DOHH2 (cell line): ENCODE results near the gene ABAT.

ENCODE experiments used
- EZH2phosphoT487 ChIP-seq: fragments of 200-600 bp; sonication (generic); IDR thresholded peaks from 2 replicates; pipeline ENCODE4 v1.6.1; 2017; ENCODE audit warnings: borderline replicate concordance, mild to moderate bottlenecking, antibody characterized with exemption, low read length, moderate library complexity, mixed read lengths
- TF ChIP-seq, protein P1 (sequence below): fragments of 200-600 bp; sonication (generic); IDR thresholded peaks from one replicate; pipeline ENCODE4 v1.5.1; 2014; ENCODE audit warnings: antibody characterized with exemption, mild to moderate bottlenecking, low read depth, low read length; ENCODE audit not compliant: poor library complexity, severe bottlenecking

DNA sequence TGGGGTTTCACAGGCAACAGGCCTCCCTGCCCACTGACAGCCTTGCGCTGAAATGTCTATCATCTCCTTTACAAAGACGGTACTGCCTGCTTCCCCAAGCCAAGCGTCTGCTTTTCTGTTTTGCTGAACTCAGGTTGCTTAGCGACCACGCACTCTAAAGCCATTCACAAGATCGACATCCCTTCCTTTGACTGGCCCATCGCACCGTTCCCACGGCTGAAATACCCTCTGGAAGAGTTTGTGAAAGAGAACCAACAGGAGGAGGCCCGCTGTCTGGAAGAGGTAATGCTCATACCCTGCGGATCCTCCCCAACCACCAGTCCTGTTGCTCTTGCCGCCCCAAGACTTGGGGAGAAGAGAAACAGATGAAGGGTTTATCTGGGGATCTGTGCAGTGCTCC is 94.3 kb downstream of the ABAT start:
- TF ChIP-seq, protein P1, sequence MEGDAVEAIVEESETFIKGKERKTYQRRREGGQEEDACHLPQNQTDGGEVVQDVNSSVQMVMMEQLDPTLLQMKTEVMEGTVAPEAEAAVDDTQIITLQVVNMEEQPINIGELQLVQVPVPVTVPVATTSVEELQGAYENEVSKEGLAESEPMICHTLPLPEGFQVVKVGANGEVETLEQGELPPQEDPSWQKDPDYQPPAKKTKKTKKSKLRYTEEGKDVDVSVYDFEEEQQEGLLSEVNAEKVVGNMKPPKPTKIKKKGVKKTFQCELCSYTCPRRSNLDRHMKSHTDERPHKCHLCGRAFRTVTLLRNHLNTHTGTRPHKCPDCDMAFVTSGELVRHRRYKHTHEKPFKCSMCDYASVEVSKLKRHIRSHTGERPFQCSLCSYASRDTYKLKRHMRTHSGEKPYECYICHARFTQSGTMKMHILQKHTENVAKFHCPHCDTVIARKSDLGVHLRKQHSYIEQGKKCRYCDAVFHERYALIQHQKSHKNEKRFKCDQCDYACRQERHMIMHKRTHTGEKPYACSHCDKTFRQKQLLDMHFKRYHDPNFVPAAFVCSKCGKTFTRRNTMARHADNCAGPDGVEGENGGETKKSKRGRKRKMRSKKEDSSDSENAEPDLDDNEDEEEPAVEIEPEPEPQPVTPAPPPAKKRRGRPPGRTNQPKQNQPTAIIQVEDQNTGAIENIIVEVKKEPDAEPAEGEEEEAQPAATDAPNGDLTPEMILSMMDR = no peak
- TF ChIP-seq EZH2phosphoT487 = no peak
